TTC549 (cell line): ENCODE data around the gene RNU1-2.
"Not testable (repeated sequence)": the region's sequence is repeated elsewhere in the genome, so short reads cannot be mapped to it uniquely, and the experiment has no call there.

Source experiments
- FAIRE-seq: peaks from 2 replicates; lab custom pipeline; 2012; peaks lifted over from hg19 to GRCh38; lab: Jason Lieb, UNC

RNU1-2 gene

GRCh38 chr1:16895598-16896315 lies at the start of gene RNU1-2:
Gene RNU1-2 (plus strand): TSS chr1:16895980.
- not testable (repeated sequence) for FAIRE-seq

GRCh38 chr1:16856201-16856600 lies 39.6 kb upstream of the RNU1-2 start:
- FAIRE-seq: not testable (repeated sequence)

- FAIRE-seq: not testable (repeated sequence)
Observed at GRCh38 chr1:16859167-16860041, 36.4 kb upstream of the RNU1-2 start.

GRCh38 chr1:16860048-16860447 lies 35.7 kb upstream of the RNU1-2 start:
- FAIRE-seq: not testable (repeated sequence)

GRCh38 chr1:16861832-16862245 lies 33.9 kb upstream of the RNU1-2 start:
- peak; percentile 40 for FAIRE-seq

- FAIRE-seq: not testable (repeated sequence)
Observed at GRCh38 chr1:16862415-16862814, 33.4 kb upstream of the RNU1-2 start.

- FAIRE-seq: not testable (repeated sequence)
Observed at GRCh38 chr1:16863024-16863423, 32.8 kb upstream of the RNU1-2 start.

GRCh38 chr1:16866926-16867707 lies 28.7 kb upstream of the RNU1-2 start:
- not testable (repeated sequence) for FAIRE-seq

- not testable (repeated sequence) for FAIRE-seq
Observed at GRCh38 chr1:16868787-16869186, 27.0 kb upstream of the RNU1-2 start.

GRCh38 chr1:16869996-16870395 lies 25.8 kb upstream of the RNU1-2 start:
- not testable (repeated sequence) for FAIRE-seq

GRCh38 chr1:16871171-16871570 lies 24.6 kb upstream of the RNU1-2 start:
- FAIRE-seq: not testable (repeated sequence)

GRCh38 chr1:16872152-16873075 lies 23.4 kb upstream of the RNU1-2 start:
- FAIRE-seq: not testable (repeated sequence)

- FAIRE-seq: not testable (repeated sequence)
Observed at GRCh38 chr1:16873076-16873879, 22.5 kb upstream of the RNU1-2 start.

GRCh38 chr1:16874968-16875765 lies 20.6 kb upstream of the RNU1-2 start:
- not testable (repeated sequence) for FAIRE-seq

GRCh38 chr1:16881742-16882141 lies 14.0 kb upstream of the RNU1-2 start:
- FAIRE-seq: not testable (repeated sequence)

GRCh38 chr1:16882986-16883385 lies 12.8 kb upstream of the RNU1-2 start:
- no peak for FAIRE-seq

- FAIRE-seq: not testable (repeated sequence)
Observed at GRCh38 chr1:16884487-16884886, 11.3 kb upstream of the RNU1-2 start.

- FAIRE-seq: no peak
Observed at GRCh38 chr1:16886860-16887605, 8.7 kb upstream of the RNU1-2 start.
